Measurements from ENCODE around the gene LZIC. TPM values are rescaled to one million over a fixed set of nuclear protein-coding genes. Genes with fewer than 3 reads are reported as not detected.
"Not testable (repeated sequence)": the region's sequence is repeated elsewhere in the genome, so short reads cannot be mapped to it uniquely, and the experiment has no call there.

Gene LZIC
- total and polyA plus RNA-seq, 2 of the 8 experiments (the other 6 are each of a cell fraction or from before 2014, with no cell fraction given): 4.8 to 20.3 TPM

GRCh38 chr1:9917495-9917894 lies 25.7 kb downstream of the LZIC start:
- H3K23ac ChIP-seq (ENCODE audit: insufficient read length); H3K56ac ChIP-seq (replicated peaks; ENCODE audit: insufficient read length, low read depth, low read length); H2AFZ ChIP-seq (ENCODE audit: low read length); H4K20me1 ChIP-seq (replicated peaks in 1 of 2; ENCODE audit: control insufficient read depth in 1 of 2, insufficient read depth in 2 of 2, low read length in 2 of 2); H2BK12ac ChIP-seq (ENCODE audit: low read depth, low read length); H3K36me3 ChIP-seq (ENCODE audit: control insufficient read depth in 2 of 4, insufficient read depth in 4 of 4, low read length in 3 of 4); H3K4me3 ChIP-seq (ENCODE audit: extremely low read depth in 1 of 4, insufficient read depth in 2 of 4, low read depth in 3 of 4, low read length in 4 of 4); H3K4ac ChIP-seq (replicated peaks; ENCODE audit: insufficient read length, low read depth, low read length); H3K27ac ChIP-seq (ENCODE audit: low read depth, low read length); H2BK15ac ChIP-seq (ENCODE audit: low read length); H3K27me3 ChIP-seq (replicated peaks in 1 of 4; ENCODE audit: control insufficient read depth in 3 of 4, extremely low read depth in 1 of 4, insufficient read depth in 3 of 4, low read length in 3 of 4); H2BK20ac ChIP-seq (ENCODE audit: low read length); DNase-seq (ENCODE audit: low read depth in 1 of 2, low spot score in 2 of 2); FAIRE-seq; H3K9me3 ChIP-seq (ENCODE audit: insufficient read depth in 2 of 2, low read depth in 1 of 2, low read length in 1 of 2); H3K23me2 ChIP-seq (ENCODE audit: low read depth, low read length); H2AK5ac ChIP-seq (ENCODE audit: low read depth, low read length); H3K14ac ChIP-seq (ENCODE audit: insufficient read length); H3K4me1 ChIP-seq (replicated peaks in 1 of 4; ENCODE audit: control insufficient read depth in 3 of 4, insufficient read depth in 4 of 4, low read length in 3 of 4); POLR2A ChIA-PET (ENCODE audit: partially characterized antibody); H3K79me2 ChIP-seq (ENCODE audit: control insufficient read depth in 1 of 2, insufficient read depth in 2 of 2, low read length in 2 of 2); H3K79me1 ChIP-seq (ENCODE audit: low read depth, low read length); H4K5ac ChIP-seq (ENCODE audit: insufficient read length, low read depth, low read length); H4K8ac ChIP-seq (ENCODE audit: extremely low read depth, insufficient read depth, low read length); H3K9ac ChIP-seq (replicated peaks in 1 of 4; ENCODE audit: extremely low read depth in 1 of 4, low read depth in 3 of 4, low read length in 3 of 4); H2BK5ac ChIP-seq (ENCODE audit: low read depth, low read length); H4K91ac ChIP-seq (replicated peaks; ENCODE audit: insufficient read length, low read length); H2BK120ac ChIP-seq (replicated peaks; ENCODE audit: low read depth, low read length); H3K4me2 ChIP-seq (ENCODE audit: insufficient read depth in 1 of 2, low read depth in 2 of 2, low read length in 2 of 2); H3K18ac ChIP-seq (ENCODE audit: extremely low read depth, low read length): not testable (repeated sequence)
- WGBS, 2 experiments (ENCODE audit: extremely low coverage in 1 of 2, insufficient coverage in 1 of 2, insufficient read length in 1 of 2, insufficient replicate concordance in 2 of 2, low coverage in 1 of 2, low lambda C conversion rate in 2 of 2, missing lambda C conversion rate in 1 of 2): 91% methylated on average over 3 of the region's 3 CpGs; no CpG with 5 or more reads in 1 of the 2 experiments
- CTCF ChIA-PET (ENCODE audit: partially characterized antibody): interaction anchor here (1.0 to 2.3 kb wide), 4 partner anchors 23 to 42 kb away, joined by 4 to 8 read pairs (median 4); no protein-coding TSS in a partner anchor
